Adrenal gland (tissue), 5 donors: ENCODE measurements around the gene DCAF6.

Experiments
- POLR2A ChIP-seq, 2 donors: fragments of 450-650 bp; IDR thresholded peaks; one replicate each; pipeline ENCODE4 v1.6.1; 2017; ENCODE audit warnings: antibody characterized with exemption in 2 of 2, mild to moderate bottlenecking in 2 of 2, moderate library complexity in 1 of 2
- TF ChIP-seq, protein P1 (sequence below), 6 experiments: fragments of 450-650 bp in 4 of 6; fragments of 200-600 bp in 2 of 6; sonication (generic) in 1 of 6; IDR thresholded peaks; 1 replicate in 5 of 6; 2 replicates in 1 of 6; pipeline versions ENCODE4 v1.5.1 to v1.8.0; 2016 to 2021; ENCODE audit warnings: antibody characterized with exemption in 6 of 6, mild to moderate bottlenecking in 2 of 6, moderate library complexity in 1 of 6
- donor health status: DM: no; HTN: no; CAD: no.

DNA sequence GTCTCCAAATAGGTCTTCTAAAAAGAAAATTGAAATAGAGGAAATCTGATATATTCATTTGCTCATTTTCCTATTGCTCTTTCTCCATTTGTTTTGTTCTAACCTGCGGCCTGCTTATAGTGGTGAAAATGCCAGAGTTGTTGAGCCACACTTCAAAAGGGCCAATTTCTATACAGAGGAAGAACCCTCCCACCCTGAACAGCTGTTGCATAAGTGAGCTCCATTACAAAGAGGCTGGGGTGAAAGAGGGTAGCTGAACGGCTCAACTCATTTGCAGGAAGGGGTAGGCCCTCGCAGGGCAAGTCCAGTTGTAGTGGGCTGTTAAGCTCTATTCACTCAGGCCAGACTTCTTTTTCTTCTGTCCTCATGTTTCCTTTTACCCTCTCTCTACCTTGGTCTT is 31.3 kb upstream of the DCAF6 start:
- TF ChIP-seq, protein P1, sequence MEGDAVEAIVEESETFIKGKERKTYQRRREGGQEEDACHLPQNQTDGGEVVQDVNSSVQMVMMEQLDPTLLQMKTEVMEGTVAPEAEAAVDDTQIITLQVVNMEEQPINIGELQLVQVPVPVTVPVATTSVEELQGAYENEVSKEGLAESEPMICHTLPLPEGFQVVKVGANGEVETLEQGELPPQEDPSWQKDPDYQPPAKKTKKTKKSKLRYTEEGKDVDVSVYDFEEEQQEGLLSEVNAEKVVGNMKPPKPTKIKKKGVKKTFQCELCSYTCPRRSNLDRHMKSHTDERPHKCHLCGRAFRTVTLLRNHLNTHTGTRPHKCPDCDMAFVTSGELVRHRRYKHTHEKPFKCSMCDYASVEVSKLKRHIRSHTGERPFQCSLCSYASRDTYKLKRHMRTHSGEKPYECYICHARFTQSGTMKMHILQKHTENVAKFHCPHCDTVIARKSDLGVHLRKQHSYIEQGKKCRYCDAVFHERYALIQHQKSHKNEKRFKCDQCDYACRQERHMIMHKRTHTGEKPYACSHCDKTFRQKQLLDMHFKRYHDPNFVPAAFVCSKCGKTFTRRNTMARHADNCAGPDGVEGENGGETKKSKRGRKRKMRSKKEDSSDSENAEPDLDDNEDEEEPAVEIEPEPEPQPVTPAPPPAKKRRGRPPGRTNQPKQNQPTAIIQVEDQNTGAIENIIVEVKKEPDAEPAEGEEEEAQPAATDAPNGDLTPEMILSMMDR (IDR thresholded peaks at IDR 0.05): no peak
- no peak for TF ChIP-seq POLR2A (IDR thresholded peaks at IDR 0.05)
